ENCODE measurements around the gene ACYP2.

GRCh38 chr2:54103454-54104314 lies 11.7 kb upstream of the ACYP2 start:
- TF ChIP-seq YY1 (IDR thresholded peaks at IDR 0.05; ENCODE audit: insufficient read depth, insufficient read length): no peak
- no peak for TF ChIP-seq ZNF274 (IDR thresholded peaks at IDR 0.05; ENCODE audit: low read depth, low read length)
- TF ChIP-seq SUZ12 (IDR thresholded peaks at IDR 0.05; ENCODE audit: extremely low read depth, insufficient read depth, insufficient read length): no peak

Data from NT2/D1 (cell line).